HG03196 (cell line): ENCODE measurements around the gene AGAP1.

Source experiments
- ATAC-seq: cut with Tn5 transposase; IDR thresholded peaks from one replicate; pipeline ENCODE4 v1.9.1; 2021; ENCODE audit not compliant: unreplicated experiment

AGAP1 gene

GRCh38 chr2:235703711-235704295, 210.0 kb downstream of the AGAP1 start:
- ATAC-seq, result no peak

- no peak for ATAC-seq
Observed at GRCh38 chr2:235705296-235705695, 211.5 kb downstream of the AGAP1 start.

GRCh38 chr2:235706506-235706905, 212.7 kb downstream of the AGAP1 start:
- ATAC-seq, result no peak

DNA sequence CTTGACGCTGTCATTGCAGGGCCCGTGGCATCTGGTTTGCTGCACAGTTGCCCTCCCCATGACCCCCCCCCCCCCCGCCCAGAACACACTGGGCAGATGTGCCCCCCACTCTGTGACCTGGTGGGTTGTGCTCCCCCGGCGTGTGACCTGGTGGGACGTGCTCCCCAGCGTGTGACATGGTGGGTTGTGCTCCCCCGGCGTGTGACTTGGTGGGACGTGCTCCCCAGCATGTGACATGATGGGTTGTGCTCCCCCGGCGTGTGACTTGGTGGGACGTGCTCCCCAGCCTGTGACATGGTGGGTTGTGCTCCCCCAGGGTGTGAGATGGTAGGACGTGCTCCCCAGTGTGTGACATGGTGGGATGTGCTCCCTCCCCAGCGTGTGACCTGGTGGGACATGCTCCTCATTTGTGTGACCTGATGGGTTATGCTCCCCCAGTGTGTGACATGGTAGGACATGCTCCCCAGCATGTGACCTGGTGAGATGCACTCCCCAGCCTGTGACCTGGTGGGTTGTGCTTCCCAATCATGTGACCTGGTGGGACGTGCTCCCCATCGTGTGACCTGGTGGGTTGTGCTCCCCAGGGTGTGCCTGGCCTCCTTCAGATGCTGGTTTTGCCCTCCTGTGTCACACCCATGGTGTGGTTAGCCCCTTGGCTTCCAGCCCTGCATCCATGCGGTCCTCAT, 213.7 kb downstream of the AGAP1 start:
- ATAC-seq, result no peak

- no peak for ATAC-seq
Observed at GRCh38 chr2:235709124-235709813, 215.4 kb downstream of the AGAP1 start.

DNA sequence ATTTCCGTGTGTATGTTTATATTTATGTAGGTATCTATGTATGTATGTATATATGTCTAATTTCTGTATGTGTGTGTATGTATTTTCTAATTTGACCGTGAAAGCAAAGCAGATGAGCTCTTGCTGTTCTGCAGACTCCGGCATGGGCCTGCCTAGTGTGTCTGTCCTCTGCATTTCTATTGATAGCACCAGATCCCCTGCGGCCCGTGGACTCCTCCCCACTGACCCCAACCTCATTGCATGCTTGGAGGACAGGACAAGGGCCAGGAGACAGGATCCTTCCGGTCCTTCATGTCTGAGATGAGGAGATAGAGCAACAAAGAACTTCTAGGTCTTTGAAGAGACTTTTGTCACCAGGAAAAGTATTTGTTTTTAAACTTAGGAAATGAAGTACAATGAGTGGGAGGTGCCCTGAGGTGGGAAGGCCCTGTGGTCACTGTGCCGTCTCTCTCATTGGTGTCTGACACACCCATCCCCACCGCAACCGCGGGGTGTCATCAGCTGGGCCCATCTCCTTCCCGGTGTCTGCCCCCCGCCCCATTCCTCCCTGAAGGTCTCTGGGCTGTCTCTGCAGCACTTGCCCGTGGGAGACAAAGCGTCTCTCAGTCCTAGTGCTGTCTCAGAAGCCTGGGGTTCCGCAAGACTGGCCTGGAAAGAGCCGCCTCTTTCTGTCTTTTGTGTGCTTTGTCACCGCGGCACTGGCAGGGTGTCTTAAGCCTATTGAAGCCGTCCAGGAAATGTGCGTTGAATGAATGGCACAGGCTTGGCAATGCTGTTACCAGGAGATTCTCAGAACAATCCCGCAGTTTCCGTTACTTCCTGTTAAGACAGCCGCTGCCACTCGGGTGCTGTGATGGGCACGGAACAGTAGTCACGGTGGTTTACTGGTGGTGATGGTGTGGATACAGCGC, 216.4 kb downstream of the AGAP1 start:
- ATAC-seq, result no peak

DNA sequence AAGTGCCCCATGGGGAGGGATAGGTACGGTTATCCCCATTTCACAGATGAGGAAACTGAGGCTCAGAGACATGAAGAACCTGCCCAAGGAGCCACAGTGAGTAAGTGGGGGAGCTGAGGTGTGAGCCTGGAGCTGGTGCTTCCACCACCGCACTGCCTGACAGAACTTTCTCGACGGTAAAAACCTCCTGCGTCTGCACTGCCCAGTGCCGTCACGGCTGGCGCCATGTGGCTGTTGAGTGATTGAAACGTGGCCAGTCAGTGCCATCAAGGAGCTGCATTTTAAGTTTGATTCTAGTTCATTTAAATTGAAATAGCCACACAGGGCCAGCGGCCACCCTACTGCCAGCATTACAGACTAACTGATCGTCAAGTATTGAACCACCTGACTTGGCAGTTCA, 217.1 kb downstream of the AGAP1 start:
- no peak for ATAC-seq

DNA sequence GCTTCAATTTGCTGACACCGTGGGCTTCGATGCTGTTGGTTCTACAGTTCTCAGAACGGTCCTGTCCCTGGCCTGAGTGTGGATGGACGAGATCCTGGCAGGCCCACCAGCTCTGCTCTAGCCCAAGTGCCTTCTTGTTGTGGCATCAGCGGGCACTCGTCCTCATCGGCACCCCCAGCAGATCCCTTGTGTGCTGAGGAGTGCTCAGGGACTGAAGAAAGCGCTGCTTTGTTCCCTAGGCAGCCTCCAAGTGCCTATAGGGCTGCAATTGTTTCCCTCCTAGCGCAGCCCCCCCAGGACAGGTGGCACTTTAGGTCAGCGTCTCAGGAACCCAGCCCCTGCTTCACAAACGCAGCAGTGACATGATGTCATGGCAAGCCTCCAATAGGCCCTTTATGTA, 217.7 kb downstream of the AGAP1 start:
- ATAC-seq, result no peak

DNA sequence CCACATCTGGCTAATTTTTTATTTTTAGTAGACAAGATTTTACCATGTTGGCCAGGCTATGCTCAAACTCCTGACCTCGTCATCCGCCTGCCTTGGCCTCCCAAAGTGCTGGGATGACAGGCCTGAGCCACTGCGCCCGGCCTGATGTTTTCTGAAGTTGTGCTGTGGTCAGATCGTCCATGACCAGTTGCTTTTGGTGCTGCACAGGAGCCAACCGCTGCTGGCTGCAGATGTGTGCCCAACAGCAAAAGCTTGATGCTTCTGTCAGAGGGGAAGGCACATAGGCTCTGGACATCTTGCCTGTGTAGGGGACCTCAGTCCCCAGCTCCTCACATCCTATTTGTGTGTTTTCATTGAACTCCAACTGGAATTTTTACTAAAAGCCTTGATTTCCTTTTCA, 218.3 kb downstream of the AGAP1 start:
- no peak for ATAC-seq

DNA sequence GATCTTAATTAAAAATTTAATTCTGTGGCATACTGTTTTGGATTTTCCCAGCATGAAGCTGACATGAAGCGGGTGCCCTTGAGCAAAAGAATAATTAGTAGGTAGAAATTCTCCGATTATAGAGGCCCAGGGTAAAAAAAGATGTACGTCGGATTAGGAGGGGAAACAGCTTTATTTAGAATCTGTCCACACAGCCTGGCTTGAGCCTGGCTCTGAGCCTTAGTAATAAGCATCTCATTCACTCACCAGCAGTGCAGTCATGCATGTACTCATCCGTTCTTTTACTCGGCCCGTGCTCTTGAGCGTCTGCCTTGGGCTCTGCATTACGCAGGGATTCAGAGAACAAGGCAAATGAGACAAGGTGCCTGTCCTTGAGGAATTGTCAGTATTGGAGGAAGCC, 219.3 kb downstream of the AGAP1 start:
- ATAC-seq, result no peak

DNA sequence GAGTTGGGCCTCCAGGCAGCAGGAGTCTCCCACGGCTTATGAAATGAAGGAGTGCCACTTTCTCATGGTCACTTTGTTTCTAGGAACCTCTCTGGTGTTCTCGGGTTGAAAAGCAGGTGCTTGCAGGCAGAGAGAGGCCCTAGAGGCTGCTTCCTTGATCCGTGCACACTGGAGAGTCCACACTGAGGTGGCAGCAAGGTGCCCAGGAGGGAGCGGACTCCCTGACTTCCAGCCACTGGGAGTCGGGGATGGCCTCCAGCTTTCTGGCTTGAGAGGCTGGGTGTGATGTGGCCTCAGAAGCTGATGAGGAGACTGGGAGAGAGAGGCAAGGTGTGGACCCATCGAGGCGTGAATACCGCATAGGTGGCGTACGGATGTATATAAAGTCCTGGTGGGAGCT, 221.8 kb downstream of the AGAP1 start:
- no peak for ATAC-seq

DNA sequence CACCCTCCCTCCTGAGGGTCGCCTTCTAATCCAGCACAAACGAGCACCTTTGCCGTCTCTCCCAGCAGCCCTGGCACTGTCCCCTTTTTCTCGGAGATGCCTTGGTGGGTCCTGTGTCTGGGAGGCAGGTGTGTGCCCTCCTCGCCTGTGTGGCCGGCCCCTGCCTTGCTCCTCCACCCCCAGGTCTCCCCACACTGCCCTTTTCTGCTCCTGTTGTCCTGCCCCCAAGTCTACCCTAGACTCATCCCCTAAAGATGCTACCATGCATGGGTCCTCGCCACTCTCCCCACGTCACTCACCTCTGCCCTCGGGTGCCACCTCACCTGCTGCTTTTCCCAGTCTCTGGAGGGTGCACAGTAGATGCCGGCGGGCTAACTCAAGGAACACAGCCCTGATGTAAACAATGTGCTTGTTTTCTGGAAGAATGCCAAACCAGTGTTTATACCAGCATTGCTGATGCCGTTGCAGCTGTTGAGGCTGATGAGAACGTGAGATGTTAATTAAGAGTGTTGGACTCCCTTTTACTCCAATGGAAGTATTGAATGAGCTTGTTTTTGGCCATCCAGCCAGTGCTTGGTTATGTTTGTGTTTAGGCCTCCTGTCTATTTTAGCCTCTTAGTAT, 223.1 kb downstream of the AGAP1 start:
- no peak for ATAC-seq

- no peak for ATAC-seq
Observed at GRCh38 chr2:235719146-235719942, 225.5 kb downstream of the AGAP1 start.

- no peak for ATAC-seq
Observed at GRCh38 chr2:235721625-235722024, 227.8 kb downstream of the AGAP1 start.

GRCh38 chr2:235722869-235723268, 229.0 kb downstream of the AGAP1 start:
- no peak for ATAC-seq

GRCh38 chr2:235723371-235723770, 229.5 kb downstream of the AGAP1 start:
- ATAC-seq, result no peak

- no peak for ATAC-seq
Observed at GRCh38 chr2:235723811-235724465, 230.1 kb downstream of the AGAP1 start.

GRCh38 chr2:235725016-235725489, 231.2 kb downstream of the AGAP1 start:
- ATAC-seq, result no peak

GRCh38 chr2:235725841-235726240, 232.0 kb downstream of the AGAP1 start:
- no peak for ATAC-seq
